MM.1S (cell line): ENCODE data around the gene SREBF1.

ENCODE experiments used
- EZH2 ChIP-seq: fragments of 300-600 bp; sonication (generic); optimal IDR thresholded peaks from 2 replicates; pipeline ENCODE3; 2017; ENCODE audit warnings: low read depth, mild to moderate bottlenecking, antibody characterized with exemption, low read length, mixed read lengths
- EZH2phosphoT487 ChIP-seq: fragments of 300-600 bp; sonication (generic); IDR thresholded peaks from 2 replicates; pipeline ENCODE4 v1.6.1; 2018; ENCODE audit warnings: antibody characterized with exemption, low read length
- TF ChIP-seq, protein P1 (sequence below): fragments of 300-600 bp; sonication (generic); IDR thresholded peaks from 2 replicates; pipeline ENCODE4 v1.5.1; 2016; ENCODE audit warnings: antibody characterized with exemption, low read length, mixed read lengths

DNA sequence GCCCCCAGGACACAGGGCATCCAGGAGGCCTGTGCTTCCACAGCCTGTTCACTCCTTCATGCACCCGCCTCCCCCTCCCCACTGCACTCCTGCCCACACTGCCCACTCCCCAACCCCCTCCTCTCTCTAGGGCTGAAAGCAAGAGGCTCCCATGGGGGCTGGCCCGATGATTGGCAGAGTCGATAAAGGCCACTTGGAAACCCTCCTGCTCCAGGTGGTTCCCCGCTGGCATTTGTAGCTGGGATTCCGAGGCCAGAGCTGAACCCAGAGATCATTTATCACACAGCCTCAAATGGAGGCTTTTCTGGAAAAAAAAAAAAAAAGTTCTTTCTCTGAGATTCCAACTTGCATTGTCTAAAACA lies 74.1 kb downstream of the SREBF1 start:
- TF ChIP-seq, protein P1, sequence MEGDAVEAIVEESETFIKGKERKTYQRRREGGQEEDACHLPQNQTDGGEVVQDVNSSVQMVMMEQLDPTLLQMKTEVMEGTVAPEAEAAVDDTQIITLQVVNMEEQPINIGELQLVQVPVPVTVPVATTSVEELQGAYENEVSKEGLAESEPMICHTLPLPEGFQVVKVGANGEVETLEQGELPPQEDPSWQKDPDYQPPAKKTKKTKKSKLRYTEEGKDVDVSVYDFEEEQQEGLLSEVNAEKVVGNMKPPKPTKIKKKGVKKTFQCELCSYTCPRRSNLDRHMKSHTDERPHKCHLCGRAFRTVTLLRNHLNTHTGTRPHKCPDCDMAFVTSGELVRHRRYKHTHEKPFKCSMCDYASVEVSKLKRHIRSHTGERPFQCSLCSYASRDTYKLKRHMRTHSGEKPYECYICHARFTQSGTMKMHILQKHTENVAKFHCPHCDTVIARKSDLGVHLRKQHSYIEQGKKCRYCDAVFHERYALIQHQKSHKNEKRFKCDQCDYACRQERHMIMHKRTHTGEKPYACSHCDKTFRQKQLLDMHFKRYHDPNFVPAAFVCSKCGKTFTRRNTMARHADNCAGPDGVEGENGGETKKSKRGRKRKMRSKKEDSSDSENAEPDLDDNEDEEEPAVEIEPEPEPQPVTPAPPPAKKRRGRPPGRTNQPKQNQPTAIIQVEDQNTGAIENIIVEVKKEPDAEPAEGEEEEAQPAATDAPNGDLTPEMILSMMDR = no peak
- no peak for TF ChIP-seq EZH2phosphoT487
- TF ChIP-seq EZH2 = no peak
